Transverse colon (tissue), 3 donors: Measurements from ENCODE around the gene SDR9C7.

Experiments used
- CTCF ChIP-seq, 5 experiments: fragments of 200-600 bp in 3 of 5; fragments of 450-650 bp in 2 of 5; sonication (generic) in 3 of 5; IDR thresholded peaks; 1 replicate in 2 of 5; 2 replicates in 3 of 5; pipeline ENCODE4 v1.5.1; 2016 to 2017; ENCODE audit warnings: antibody characterized with exemption in 5 of 5, inconsistent platforms in 3 of 5, mild to moderate bottlenecking in 2 of 5, moderate library complexity in 1 of 5
- EP300 ChIP-seq: sonication (generic); formaldehyde crosslinking; IDR thresholded peaks from one replicate; pipeline ENCODE4 v1.6.1; 2017; ENCODE audit warnings: antibody characterized with exemption, low read depth
- POLR2A ChIP-seq: fragments of 450-650 bp; IDR thresholded peaks from one replicate; pipeline ENCODE4 v1.6.1; 2016; ENCODE audit warnings: antibody characterized with exemption, mild to moderate bottlenecking, moderate library complexity

GRCh38 chr12:56957229-56958052 is 23.2 kb upstream of the SDR9C7 start, which contains the start of gene RDH16:
- TF ChIP-seq EP300 (no peak), POLR2A (no peak), CTCF (IDR thresholded peaks at IDR 0.05) (no peak)
